HG03521 (cell line): ENCODE results near the gene GATB.
"Not testable (repeated sequence)": the region's sequence is repeated elsewhere in the genome, so short reads cannot be mapped to it uniquely, and the experiment has no call there.

ENCODE experiments used
- ATAC-seq: cut with Tn5 transposase; IDR thresholded peaks from one replicate; pipeline ENCODE4 v1.9.1; 2021; ENCODE audit warnings: mild to moderate bottlenecking, moderate library complexity; ENCODE audit not compliant: unreplicated experiment

Gene GATB

DNA sequence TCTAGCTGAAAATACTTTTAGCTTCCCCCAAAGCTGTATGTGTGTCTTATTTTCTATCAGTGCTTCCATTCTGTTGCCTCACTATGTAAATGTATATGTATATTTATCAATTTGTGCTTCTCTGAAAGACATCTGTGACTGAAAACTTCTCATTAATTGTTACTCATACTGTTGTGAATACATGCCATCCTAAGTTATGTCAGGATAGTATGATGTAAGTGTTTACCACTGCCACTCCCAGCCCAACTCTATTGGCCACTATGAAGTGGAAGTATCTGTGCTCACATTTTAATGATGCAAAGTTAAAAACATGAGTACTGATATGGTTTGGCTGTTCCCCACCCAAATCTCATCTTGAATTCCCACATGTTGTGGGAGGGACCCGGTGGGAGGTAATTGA, 24.4 kb downstream of the GATB start:
- no peak for ATAC-seq

DNA sequence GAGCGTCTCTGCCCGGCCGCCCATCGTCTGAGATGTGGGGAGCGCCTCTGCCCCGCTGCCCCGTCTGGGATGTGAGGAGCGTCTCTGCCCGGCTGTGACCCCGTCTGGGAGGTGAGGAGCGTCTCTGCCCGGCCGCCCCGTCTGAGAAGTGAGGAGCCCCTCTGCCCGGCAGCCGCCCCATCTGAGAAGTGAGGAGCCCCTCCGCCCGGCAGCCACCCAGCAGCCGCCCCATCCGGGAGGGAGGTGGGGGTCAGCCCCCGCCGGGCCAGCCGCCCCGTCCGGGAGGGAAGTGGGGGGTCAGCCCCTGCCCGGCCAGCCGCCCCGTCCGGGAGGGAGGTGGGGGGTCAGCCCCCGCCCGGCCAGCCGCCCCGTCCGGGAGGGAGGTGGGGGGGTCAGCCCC, 29.1 kb downstream of the GATB start:
- not testable (repeated sequence) for ATAC-seq

DNA sequence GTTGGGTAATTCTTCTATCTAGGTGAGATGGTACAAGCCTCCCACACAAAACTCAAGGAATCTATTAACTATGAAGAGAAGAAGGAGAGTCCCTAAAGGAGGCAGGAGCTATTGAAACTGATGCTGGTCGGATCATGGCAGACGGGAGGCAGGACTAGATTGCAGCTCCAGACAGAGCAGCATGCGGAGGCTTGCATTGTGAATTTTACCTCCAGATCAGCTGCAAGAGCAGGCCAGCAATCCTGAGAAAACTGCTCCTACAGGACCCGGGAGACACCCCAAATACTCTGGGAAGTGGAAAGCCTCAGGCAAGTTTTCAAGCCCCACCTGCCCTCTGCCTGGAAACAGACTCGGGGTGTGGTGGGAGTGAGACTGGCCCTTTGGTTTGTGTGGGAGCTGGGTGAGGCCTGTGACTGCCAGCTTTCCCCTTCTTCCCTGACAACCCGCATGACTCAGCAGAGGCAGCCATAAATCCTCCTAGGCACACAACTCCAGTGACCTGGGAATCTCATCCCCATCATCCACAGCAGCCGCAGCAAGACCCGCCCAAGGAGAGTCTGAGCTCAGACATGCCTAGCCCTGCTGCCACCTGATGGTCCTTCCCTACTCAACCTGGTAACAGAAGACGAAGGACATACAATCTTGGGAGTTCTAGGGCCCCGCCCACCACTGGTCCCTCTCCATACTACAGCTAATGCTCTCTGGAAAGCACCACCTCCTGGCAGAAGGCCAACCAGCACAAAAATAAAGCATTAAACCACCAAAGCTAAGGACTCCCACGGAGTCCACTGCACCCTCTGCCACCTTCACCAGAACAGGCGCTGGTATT, 30.9 kb downstream of the GATB start:
- no peak for ATAC-seq

DNA sequence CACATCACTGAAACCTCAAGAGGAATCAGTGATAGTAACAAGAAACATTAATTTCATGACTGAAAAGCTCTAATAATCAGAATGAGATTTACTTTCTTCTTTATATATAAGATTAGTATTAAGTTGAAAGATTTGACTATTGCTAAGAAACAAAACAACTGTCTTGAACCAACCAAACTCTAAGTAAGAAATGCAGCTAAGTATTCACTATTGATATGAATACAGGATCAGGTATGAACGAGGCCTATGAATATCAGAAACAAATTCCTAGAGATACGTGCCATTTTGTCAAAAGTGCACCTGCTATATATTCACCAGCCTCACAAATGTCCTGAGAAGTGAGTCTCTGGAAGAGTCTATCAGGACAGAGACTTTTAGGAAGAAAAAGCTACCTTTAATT, 32.1 kb downstream of the GATB start:
- ATAC-seq: no peak

DNA sequence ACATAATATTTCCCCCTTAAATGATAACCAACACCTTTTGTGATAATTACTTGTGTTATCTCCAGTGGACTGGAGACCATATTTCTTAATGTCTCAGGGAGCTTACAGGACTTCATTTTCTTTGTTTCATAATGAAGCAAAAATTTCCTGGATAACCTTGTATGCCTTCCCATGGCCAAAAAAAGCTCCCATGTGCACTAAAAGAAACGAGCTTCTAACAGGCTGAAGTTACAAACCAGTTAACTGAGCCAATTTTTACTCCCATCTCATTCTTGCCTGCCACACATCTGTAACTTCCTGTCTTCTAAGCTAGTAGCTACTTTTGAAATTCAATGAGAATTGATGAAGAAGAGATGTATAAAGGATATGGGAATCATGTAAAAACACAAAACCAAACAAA, 32.8 kb downstream of the GATB start:
- ATAC-seq: no peak

DNA sequence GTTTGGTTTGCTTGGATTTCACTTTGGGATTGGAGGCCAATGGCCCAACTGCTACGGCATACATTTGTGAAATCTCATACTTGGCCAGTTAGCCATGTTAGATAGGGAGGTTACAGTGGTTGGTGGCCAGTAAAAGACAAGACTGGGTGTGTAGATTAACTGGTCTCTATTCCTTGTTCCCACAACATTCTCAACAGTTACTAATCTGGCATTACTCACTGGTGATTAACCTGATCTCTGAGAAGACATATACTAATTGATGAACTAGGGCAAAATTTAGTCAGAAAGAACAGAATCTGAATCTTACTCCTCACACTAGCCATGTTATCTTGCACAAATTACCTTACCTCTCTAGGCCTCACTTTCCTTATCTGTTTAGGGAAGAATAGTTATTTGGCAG, 33.4 kb downstream of the GATB start:
- ATAC-seq: no peak

DNA sequence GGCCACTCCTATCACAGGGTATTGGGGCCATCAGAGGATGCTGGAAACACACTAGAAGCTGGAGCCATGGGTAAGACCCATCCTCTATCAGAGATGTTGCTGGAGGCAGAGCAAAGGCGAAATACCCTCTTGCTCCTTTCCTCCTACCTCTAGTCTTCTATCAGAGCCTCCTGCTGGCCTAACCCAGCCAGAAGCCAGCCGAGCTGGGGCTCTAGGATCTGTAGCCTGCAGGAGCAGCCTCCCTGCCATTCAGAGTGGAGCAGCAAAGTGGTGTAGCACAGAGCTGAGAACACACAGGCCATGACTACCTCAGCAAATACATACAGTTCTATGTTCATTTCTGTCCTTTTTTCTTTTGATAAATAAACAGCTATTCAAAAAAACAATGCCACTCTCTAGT, 35.7 kb downstream of the GATB start:
- no peak for ATAC-seq

DNA sequence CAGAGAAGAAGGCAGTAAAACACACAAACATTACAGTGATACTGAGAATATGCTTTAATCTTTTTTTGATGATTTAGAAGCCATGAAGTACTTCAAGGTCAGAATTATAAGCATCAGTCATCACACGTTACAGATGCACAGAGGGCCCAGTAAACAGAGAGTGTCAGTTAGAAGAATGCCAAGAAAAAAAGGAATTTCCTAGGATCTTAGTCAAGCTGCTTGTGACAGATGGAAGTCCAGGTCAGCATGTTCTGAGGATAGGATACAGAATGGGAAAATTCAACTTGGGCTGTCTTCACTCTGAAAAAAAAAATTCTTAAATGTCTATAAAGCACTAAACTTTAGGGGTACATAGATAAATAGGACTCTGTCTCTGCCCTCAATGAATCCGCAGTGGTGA, 38.9 kb downstream of the GATB start:
- ATAC-seq: no peak

DNA sequence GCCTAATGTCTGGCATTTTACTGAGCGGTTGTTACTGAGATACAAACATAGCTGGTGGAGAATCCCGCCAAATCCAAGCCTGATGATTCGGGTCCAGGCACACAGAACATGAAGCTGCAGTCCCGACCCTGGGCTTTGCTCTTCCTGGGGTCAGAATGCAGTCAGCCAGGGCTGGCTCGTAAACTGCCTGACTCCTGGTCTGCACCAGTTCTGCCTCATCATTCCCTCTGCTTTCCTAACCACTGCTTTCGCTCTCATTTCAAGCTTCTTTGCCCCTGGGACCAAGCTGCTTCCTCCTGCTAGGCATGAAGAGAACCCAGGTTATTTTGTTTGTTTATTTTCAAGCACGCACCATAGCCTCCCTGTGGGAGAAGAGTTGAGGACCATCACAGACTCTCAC, 39.3 kb downstream of the GATB start:
- ATAC-seq: no peak

DNA sequence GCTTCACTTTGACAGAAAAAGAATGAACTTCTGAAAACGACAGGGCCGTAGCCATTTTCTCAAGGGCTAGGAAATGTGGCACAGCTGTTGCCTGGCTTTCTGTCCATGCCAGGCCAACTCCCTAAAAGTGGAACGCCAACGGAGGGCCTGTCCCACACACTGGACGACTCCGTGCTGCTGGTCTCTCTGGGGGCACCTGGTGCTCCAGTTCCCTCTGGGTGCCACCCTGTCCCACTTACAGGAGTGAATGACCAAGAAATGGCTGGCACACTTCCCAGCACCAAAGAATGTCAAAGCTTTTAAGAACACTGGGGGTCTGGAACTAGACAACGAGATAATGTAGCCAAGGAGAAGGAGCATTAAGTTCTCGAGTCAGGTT, 40.9 kb downstream of the GATB start:
- ATAC-seq: no peak

DNA sequence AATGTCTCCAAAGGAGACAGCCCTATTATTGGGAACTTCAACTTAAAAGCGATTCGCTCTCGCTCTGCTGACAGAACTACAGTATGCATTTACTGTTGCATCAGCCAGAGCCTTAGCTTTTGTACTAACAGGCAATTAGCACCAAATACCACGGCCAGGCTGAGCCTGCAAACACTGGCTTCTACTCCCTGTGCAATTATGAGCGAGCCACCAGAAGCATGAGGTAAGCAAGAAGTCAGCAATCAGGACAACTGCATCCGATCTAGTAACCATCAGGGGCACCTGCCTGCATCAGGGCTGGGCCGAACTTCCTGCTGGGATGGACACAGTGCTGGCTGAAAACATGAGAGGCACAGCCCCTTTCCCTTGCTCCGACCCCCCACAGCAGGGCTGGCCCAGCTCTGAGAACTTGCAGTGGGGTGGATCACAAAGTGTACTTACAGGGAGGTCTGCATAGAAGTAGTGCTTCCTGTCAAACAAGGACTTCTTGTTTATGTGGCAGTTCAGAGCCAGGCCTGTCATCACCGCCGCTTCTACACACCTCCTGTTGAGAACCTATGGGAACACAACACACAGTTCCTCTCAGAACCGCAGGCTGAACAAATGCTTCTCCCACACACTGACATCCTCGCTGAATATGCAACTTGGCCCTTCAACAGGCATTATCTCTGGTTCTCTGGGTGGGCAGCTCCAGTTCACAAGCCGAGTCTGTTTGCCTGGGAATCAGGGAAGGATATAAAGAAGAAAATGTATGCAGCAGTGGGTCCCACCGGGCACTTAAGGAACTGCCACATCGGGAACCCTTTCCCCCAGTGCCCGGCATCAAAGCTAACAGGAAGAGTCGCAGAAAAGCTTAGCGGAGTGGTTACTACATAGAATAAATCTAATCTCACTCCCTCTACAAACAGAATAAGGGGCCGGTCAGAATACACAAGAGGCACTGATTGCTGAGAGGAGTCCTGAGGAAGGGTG, 41.5 kb downstream of the GATB start:
- ATAC-seq: no peak

DNA sequence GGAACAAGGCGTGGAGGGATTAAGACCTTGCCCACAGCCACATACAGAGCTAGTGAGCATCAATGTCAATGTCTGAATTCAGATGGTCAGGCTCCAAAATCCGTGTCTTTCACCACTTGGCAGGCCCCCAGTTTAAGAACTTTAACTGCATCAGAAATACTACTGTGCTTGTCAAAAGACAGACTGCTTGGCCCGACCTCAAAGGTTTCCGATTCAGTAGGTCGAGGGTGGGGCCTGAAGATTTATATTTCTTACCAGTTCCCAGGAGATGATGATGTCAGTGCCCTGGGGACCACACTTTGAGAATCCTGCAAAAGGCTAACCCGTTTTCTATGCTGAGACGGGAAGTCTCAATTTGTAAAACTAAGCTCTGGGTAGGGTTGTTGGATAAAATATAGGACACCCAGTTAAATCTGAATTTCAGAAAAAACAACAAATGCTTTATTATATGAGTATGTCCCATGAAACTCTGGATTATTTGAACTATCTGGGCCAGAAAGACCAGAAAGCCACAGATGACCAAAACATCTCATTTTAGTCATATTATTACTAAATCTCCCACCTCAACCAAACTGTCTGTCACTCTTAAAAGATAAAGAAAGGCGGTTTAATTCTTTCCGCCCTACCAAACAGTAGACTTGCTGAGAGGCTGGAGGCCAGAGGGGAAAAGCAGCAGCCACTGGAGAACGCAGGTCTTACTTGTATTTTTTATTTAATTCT, 42.7 kb downstream of the GATB start:
- no peak for ATAC-seq

DNA sequence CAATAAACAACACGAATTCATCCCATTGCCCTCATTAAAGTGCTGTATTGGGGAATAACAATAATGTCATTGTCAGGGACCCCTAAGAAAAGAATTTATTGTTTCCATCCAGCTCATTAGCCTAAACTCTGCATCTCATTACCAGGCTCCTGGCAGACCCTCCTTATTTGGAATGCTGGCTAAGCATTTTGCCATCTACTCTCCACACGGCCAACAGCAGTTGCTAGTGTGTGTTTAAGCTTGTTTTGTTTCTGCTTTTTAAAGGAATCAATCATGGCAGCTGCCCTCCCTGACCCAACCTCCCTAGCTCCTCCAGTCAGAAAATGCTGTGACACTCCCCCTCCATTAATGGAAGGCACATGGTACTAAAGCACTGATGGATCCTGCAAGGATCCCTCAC, 43.5 kb downstream of the GATB start:
- no peak for ATAC-seq

DNA sequence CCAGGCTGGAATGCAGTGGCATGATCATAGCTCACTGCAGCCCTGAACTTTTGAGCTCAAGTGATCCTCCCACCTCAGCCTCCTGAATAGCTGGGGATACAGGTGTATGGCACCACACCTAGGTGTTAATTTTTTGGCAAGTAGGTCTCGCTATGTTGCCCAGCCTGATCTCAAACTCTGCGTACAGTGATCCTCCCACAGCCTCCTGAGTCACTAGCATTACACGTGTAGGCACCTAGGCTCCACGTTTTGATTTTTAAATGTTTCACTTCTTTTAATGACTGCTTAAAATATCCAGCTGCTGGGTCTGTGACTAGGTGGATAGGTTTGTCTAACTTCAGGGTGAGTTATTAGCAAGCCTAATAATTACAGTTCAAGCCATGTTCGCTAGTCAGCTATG, 44.5 kb downstream of the GATB start:
- ATAC-seq: no peak

DNA sequence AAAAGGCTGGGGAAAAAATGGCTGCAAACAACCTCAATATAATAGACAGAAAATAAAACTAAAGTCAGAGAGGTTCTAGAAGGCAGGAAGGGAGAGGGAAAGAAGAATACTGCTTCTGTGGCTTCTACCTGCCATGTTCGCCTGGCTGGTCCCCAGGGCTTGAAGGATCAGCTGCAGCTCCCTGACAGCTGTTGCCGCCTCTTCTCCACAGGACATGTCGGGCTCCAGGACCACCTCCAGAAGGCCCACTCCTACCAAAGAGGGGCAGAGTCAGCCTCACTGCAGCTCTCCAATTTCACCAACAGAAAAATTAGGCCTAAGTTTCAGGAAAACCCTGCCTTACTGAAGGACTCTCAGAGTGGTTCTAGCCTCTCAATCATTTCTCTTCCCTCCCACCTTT, 44.9 kb downstream of the GATB start:
- no peak for ATAC-seq

DNA sequence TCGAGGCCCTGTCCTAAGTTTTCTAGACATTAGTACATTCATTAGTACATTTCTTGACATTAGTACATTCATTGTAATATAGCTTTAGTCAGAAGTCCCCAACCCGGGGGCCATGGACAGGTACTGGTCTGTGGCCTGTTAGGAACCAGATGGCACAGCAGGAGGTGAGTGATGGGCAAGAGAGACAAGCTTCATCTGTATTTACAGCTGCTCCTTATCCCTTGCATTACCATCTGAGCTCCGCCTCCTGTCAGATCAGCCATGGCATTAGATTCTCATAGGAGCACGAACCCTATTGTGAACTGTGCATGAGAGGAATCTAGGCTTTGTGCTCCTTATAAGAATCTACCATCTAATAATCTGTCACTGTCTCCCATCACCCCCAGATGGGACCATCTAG, 48.0 kb downstream of the GATB start:
- no peak for ATAC-seq

DNA sequence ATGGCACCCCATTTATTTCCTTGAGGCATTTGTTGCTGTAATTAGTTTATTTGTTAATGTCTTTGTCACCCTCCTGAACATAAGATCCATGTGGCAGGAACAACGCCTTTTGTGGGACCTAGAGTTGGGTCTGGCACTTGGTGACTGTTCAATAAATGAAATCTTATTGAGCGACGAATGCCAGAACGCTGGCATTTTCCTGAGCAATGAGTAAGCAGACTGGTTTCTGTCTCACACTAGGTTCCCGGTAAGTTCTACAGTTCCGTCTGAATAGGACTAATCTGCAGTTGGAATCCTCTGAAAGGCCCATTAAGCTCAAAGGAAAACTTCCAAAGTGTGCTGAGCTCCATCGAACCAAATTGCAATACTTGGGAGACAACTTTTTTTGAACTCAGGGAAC, 49.2 kb downstream of the GATB start:
- no peak for ATAC-seq

DNA sequence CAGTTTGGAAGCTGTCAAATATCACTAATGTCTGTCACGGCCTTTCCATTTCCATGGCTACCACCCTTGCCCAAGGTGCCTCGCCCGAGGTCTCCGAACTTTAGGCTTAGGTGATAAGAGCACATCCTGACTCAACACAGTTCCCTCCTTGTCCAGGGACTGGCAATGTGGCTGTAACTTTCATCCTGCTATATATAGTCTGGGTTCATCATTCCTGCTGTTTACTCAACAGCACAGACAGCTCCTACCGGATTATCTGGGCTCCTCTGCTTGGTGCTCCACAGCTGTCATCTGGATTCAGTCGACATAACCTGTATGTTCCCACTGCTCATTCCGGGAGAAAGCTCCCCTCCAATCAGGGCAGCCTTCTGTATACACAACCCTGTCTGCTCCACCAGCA, 51.2 kb downstream of the GATB start:
- ATAC-seq: no peak

DNA sequence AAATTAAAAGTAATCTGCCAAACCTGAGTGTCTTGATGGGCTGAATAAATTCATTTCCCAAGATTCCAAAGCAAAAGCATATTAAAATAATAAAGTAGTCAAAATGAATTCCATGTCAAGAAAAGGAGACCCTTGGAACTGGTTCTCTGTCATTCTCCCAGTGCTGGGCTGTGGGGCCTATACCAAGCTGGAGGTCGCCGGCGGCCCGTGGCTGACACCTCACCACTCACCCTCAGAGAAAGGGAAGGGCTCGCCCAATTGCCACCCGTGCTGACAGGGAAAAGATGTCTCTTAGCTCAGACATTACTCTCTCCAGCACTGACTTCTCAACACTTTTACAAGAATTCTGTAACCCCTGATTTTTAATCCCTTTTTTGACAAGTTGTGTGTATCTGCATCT, 51.7 kb downstream of the GATB start:
- no peak for ATAC-seq

DNA sequence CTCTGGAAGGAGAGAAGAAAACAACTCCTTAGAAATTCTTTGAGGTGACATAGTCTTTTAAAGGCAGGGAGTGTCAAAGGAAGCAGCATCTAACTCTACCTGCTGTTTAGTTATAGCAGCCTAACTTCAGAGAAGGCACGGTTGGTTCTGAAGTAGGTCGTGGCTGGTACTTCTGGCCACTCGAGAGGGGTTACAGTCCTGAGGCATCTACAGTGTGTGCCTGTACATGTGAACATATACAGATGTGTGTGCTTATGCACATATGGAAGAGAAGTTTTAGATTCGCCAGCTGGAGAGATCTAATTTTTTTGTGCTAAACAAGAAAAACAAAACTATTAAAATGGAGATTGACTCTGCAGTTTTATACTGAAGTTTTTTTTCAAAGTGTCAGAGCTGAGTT, 52.7 kb downstream of the GATB start:
- ATAC-seq: no peak

DNA sequence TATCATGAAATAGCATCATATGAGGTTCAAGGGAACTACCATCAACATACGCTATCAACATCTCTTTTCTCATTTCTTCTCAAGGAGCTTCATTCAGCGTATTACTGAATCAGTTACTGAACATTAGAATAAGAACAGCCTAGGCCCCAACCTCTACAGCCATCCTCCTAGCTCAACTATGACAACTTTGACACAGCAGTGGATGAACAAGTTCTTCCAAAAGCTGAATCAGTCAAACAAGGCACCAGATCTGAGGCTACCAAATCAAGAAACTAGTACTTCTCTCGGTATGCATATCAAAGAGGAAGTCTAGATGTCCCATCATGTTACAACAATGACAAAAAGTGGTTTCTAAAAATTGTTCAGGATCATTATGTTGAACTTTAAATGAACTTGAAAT, 57.4 kb downstream of the GATB start:
- no peak for ATAC-seq

DNA sequence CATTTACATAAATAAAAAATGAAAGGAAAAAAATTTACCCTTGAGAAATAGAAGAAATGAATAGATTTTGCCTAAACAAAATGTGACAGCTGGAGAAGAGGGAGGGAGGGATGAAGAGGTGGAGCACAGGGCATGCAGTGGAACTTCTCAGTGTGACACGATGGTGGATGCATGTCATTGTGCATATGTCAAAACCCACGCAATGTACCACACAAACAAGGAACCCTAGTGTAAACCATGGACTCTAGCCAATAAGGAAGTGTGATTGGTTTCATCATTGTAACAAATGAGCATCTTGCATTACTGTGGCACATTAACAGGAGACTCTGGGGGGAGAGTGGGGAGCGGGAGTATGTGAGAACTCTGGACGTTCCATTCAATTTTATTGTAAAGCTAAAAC, 58.6 kb downstream of the GATB start:
- no peak for ATAC-seq
